ENCODE measurements around the gene PSMC3.

PSMC3 gene

GRCh38 chr11:47374720-47375019, 51.6 kb downstream of the PSMC3 start:
- DNase-seq = no peak

- peak; percentile 78 to 81 for DNase-seq
These were observed 52.1 kb downstream of the PSMC3 start for GRCh38 chr11:47373876-47374719.

GRCh38 chr11:47372422-47372821, 53.8 kb downstream of the PSMC3 start:
- no peak for DNase-seq

- no peak for DNase-seq
These were observed 56.6 kb downstream of the PSMC3 start for GRCh38 chr11:47369676-47370075.

All from activated CD4-positive, alpha-beta T cell treated with anti-CD3 and anti-CD28 coated beads, Interleukin-2, amount 50 U/mL, for 4 hours (primary cell).